Activated CD4-positive, alpha-beta T cell treated with anti-CD3 and anti-CD28 coated beads for 48 hours (primary cell): ENCODE results near the gene PRPF4.
A peak's percentile ranks its signal among the peaks of the same experiment; 100 is the strongest.

Experiments
- DNase-seq: peaks from one replicate; pipeline ENCODE4 v3.0.0-alpha.2; 2020

Gene PRPF4

DNA sequence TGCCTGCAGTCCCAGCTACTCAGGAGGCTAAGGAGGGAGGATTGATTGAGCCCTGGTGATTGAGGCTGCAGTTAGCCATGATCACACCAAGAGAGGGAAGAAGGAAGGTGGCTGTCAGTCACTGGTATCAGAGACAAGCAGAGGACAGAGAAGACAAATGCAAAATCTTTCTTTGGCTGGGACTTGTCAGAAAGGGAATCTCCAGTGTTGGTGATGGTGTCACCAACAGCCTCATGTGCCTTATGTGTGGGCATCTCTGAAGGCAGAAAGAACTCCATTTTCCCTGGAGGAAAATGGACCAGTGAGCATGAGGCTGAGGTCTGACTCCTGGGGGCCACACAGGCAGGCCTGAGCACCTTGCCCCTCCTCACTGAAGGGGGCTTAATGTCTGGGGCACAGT lies 39.8 kb downstream of the PRPF4 start:
- DNase-seq: no peak

DNA sequence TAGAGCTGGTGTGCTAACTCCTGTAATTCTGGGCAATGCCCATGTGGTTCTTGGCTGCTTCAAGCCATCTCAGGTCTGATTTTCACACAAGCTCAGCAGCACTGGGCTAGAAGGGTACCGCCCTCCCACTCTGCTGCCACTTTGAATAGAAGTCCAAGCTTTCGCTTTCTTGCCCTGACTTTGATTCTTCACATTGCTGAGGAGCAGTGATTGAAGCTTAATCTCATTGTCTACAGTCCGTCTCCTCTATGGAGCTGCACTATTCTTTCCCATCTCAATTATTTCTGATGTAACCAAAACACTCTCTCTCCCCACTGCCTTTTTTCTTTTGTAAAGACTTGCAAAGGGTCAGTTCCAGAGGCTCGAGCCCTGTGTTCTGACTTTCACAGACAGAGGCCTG lies 40.6 kb downstream of the PRPF4 start:
- no peak for DNase-seq

DNA sequence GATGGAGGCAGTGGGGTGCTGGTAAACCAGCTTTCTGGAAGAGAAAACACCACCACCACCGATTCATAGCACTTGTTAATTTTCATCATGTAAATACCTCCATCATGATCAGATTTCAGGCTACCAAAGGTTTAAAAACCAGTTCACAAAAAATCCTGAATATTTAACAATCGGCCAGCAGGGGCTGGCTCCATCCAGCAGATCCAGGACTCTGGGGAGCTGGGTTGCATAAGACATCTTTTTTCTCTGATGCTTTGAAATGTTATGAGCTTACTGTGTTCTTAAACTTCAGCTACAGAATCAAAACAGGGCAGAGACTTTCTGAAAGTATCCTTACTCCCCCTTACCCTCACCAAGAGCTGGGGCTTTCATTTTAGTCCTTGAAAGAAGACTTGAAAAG lies 42.3 kb downstream of the PRPF4 start:
- no peak for DNase-seq

DNA sequence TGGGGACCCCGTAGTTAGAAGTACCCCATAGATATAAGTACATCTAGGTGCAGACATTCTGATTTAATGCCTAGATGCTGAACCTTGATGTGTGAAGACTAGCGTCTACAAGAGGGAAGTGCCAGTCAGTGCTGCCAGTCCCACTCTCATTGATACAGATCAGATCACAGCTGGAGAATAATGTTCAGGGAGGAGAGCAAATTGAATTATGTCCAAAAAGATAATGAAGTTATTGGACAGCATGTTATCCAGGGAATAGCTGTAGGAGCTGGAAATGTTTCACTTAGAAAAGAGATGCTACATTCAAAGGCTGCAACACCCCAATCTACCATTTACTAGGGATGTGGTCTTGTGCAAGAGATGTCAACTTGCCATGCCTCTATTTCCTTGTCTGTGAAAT lies 43.6 kb downstream of the PRPF4 start:
- no peak for DNase-seq

DNA sequence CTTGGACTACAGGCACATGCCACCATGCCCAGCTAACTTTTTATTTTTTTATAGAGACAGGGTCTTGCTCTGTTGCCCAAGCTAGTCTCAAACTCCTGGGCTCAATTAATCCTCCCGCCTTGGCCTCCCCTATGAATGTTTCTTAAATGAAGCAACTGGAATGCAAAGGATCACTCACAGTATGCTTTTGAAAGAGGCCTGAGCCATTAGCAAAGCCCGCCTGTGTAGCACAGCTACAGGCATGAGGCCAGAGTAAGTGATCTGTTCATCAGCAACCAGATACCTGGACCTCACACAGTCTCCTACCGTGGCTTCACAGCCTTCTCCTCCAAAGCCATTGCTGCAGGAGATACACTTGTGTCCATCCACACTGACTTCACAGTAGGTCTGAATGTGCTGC lies 44.6 kb downstream of the PRPF4 start:
- no peak for DNase-seq

DNA sequence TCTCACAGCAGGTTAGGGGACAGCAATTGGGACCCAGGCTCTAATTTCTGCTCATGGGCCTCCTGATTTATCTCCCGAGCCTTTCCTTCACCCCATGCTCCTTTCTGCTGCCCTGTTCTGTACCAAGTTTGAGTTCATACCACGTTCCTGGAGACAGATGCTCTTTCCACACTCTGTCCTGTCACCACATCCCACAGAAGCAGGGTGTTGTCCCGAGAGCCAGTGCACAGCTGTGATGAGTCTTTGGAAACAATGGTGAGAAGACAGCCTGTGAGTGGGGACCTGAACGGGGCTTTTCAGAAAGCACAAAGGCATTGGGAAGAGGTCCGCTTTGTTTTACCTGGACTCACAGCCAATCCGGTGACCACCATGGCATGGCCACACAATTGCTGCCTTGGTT lies 47.2 kb downstream of the PRPF4 start:
- no peak for DNase-seq

DNA sequence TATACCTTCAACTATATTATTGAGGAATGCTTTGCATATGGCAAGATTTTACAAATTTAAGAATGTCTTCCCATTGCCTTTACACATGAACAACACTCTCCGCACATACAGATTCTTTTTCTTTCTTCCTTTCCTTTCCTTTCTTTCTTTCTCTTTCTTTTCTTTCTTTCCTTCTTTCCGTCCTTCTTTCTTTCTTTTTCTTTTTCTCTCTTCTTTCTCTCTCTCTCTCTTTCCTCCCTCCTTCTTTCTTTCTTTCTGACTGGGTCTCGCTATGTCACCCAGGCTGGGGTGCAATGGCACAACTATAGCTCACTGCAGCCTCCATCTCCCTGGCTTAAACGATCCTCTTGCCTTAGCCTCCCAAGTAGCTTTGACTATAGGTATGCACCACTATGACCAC lies 50.8 kb downstream of the PRPF4 start:
- DNase-seq: no peak

DNA sequence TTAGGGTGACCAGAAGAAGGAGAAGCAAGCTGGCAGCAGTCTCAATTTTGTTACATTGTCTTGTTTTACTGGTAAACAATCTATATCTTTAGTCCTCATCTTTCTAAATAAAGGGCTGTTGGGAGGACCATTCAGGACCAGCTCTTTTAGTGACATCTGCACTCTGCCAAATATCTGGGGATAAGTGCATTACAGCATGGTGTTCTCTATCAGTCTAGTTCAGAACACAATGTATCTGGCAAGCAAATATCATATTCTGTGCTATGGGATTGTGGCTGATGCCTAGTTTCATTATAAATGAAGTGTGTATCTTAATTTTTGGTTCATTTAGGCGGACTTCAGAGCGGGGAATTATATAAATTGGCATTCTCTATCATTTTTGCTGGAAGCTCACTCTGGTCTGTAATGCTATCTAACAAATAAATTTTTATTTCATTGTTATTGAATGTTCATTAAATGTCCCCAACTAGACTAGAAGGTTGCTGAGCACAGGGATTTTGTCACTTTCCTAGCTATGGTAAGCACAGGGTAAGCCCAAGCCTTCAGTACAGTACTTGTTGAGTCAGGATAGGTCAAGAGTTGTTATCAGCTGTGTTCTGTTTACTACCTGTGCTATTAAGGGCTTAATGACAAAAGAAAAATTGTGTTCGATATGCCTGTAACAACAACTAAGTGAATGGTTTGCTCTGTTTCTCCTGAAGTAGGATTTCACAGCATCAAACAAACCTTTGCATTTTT lies 52.8 kb downstream of the PRPF4 start:
- DNase-seq: no peak

DNA sequence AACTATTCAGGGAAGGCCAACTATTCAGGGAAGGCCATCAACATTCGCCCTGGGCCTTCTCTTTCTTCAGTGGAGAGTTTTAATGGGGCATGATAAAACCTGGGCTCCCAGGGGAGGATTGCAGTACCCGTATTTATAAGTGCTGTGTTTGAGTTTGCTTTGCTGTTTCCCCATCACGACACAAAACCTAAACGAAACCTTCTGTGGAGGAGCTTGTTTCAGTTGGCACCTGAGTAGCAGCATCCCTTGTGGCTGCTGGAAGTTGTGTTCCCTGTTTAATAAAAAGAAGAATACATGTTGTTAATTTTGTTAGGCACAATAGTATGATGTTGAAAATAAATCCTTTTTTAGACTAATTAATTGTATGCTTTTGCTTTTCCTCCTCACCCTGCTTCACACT lies 56.3 kb downstream of the PRPF4 start:
- no peak for DNase-seq

DNA sequence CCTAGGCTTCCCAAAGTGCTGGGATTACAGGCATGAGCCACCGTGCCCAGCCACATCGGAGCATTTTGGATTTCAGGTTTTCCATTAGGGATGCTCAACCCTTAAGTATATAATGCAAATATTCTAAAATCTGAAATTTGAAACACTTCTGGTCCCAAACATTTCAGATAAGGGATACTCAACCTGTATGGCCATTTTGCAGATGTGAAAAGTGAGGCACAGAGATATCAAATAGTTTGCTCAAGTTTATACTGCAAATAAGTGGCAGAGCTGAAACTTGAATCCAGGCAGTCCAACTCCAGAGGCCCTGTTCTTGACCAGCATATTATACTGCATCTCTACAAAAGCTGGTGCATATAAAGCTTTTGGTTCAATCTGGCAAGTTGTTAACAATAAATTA lies 62.3 kb downstream of the PRPF4 start:
- no peak for DNase-seq

DNA sequence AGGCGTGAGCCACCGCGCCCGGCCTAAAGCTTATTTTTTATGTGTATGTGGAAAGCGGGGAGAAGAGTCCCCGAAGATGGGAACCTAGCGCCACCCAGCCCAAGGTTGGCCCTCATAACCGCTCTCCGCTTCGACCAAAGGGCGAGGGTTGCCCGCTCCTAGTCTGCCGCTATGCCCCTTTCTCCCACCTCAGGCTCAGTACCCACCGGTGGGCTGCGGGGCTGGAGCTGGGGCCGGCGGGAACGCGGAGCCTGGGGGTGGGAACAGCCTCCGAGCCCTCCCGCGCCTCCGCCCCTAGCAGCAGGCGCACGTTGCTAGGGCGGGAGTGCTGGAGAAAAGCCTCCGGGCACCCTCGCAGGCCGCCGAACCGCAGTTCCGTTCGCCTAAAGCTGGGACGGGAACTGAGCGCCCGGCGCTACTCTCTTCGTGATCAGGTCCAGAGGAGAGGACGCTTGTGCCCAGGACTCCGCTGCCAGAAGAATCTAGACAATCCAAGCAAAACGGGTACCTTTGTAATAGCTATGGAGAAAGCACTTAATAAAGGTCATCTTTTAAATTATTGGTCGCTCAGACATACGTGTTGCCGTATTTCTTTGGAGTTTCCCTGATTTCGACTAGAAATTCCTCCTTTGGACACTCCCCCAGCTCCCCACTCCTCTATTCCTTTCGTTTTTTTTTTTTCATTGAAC lies 64.7 kb downstream of the PRPF4 start, which contains the start of gene WDR31:
WDR31 (minus strand) TSS at position 265 of the 689 bp plus-strand sequence. CDS start 8,253 bp downstream, outside the sequence.
- peak; percentile 89 for DNase-seq

DNA sequence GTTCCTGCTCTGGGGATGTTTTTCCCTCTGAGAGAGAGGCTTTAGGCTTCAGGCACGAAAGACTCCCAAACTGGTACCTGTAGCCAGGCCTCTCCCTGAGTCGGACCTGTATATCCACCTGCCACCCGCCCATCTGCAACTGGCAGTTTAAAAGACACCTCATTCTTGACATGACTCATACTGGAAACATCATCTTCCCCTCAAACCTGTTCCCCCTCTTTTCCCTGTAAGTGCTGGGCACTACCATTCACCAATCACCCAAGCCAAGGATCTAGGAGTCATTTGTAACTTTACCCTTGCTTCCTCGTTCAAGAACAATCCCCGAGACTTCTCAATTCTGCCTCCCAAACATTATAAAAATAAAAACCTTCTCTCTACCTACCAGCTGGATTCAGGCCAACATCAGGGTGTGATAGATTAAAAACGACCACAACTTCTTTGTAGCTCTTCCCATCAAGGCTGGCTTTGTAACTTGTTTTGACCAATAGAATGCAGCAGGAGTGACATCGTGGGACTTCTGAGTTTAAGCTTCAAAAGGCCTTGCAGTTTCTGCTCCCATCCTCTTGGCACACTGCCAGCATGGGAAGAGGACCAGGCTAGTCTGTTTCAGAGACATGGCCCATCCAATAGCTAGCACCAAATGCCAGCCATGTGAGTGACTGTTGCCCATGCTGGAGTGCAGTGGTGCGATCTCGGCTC lies 66.4 kb downstream of the PRPF4 start:
- DNase-seq: no peak
